ENCODE measurements around the gene ERMARD.
A peak's percentile ranks its signal among the peaks of the same experiment; 100 is the strongest.

ERMARD gene

GRCh38 chr6:169810066-169810989 lies 58.9 kb downstream of the ERMARD start:
- Histone ChIP-seq H3K27ac (ENCODE audit: low read length) (no peak overlapping the region), H3K9me3 (ENCODE audit: control insufficient read depth, insufficient read depth, low read length) (no peaks in the 10 kb centered on the region; the same call in 1 of the 2 replicates), H3K27me3 (ENCODE audit: control insufficient read depth, insufficient read depth, low read length) (peaks cover 3% of the 10 kb centered on the region; the same call in 1 of the 2 replicates), H3K36me3 (ENCODE audit: control insufficient read depth, insufficient read depth, low read length) (no peaks in the 10 kb centered on the region), H3K4me1 (ENCODE audit: control insufficient read depth, insufficient read depth, low read length) (peaks cover 4% of the 10 kb centered on the region; the same call in 1 of the 2 replicates), H3K4me3 (ENCODE audit: low read length) (no peak overlapping the region)
- DNase-seq (ENCODE audit: low read depth, low spot score), result peak; percentile 33
- WGBS (ENCODE audit: insufficient coverage, insufficient read length), result no CpG with 5 or more reads among the region's 18 CpGs

DNA sequence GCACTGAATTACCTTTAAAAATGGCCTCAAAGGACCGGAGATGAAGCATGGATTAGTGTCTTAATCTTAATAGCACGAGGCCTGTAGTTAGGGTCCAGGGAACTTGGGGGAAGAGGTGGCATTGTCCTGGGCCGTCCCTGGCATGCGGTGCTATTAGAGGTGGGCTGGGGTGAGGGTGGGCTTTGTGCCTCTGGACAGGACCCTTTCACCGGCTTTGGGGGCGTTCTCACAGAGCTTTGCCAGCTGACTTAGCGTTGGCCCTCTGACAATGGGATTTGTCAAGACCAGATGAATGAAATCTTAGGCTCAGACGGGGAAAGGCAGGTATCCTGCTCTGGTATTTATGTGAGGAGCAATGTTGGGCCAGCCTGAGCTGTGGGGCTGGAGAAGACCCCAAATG lies 59.6 kb downstream of the ERMARD start:
- no CpG with 5 or more reads among the region's 8 CpGs for WGBS (ENCODE audit: insufficient coverage, insufficient read length)

GRCh38 chr6:169811521-169812256 lies 60.3 kb downstream of the ERMARD start:
- no CpG with 5 or more reads among the region's 18 CpGs for WGBS (ENCODE audit: insufficient coverage, insufficient read length)
- DNase-seq (ENCODE audit: low read depth, low spot score), result no peak

More for the DNA sequence above, 59.6 kb downstream of the ERMARD start:
- no peak overlapping the region for H3K4me3 ChIP-seq (ENCODE audit: low read length)
- no peak for DNase-seq (ENCODE audit: low read depth, low spot score)
- H3K27me3 ChIP-seq (ENCODE audit: control insufficient read depth, insufficient read depth, low read length), result peaks cover 3% of the 10 kb centered on the region; the same call in 1 of the 2 replicates
- no peaks in the 10 kb centered on the region; the same call in 1 of the 2 replicates for H3K9me3 ChIP-seq (ENCODE audit: control insufficient read depth, insufficient read depth, low read length)
- H3K36me3 ChIP-seq (ENCODE audit: control insufficient read depth, insufficient read depth, low read length), result no peaks in the 10 kb centered on the region
- H3K27ac ChIP-seq (ENCODE audit: low read length), result no peak overlapping the region
- H3K4me1 ChIP-seq (ENCODE audit: control insufficient read depth, insufficient read depth, low read length), result peaks cover 4% of the 10 kb centered on the region; the same call in 1 of the 2 replicates

DNA sequence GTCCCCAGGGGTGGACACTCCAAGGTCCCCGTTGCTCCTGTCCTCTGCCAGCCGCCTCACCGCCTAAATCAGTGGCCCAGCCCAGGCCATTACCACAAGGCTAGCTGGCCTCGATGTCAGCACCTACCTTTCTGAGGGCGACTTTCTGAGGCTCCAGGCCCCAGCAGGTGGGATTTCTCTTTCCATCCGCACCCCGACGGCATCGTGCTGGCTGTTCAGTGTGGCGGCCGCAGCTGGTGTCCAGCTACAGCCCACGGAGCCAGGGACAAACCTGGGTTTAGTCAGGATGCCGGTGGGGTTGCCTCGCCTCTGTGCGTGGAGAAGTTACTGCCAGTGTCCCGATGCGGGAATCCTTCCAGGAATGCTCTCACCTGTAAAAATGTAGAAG lies 60.8 kb downstream of the ERMARD start:
- no peak for DNase-seq (ENCODE audit: low read depth, low spot score)
- Histone ChIP-seq H3K36me3 (ENCODE audit: control insufficient read depth, insufficient read depth, low read length) (no peaks in the 10 kb centered on the region), H3K9me3 (ENCODE audit: control insufficient read depth, insufficient read depth, low read length) (no peaks in the 10 kb centered on the region), H3K4me1 (ENCODE audit: control insufficient read depth, insufficient read depth, low read length) (peaks cover 4% of the 10 kb centered on the region; the same call in 1 of the 2 replicates), H3K27ac (ENCODE audit: low read length) (no peak overlapping the region), H3K4me3 (ENCODE audit: low read length) (no peak overlapping the region), H3K27me3 (ENCODE audit: control insufficient read depth, insufficient read depth, low read length) (no peaks in the 10 kb centered on the region)
- WGBS (ENCODE audit: insufficient coverage, insufficient read length), result no CpG with 5 or more reads among the region's 17 CpGs

More at GRCh38 chr6:169811521-169812256, 60.3 kb downstream of the ERMARD start:
- Histone ChIP-seq H3K27me3 (ENCODE audit: control insufficient read depth, insufficient read depth, low read length) (peaks cover under 1% of the 10 kb centered on the region; the same call in 1 of the 2 replicates), H3K4me1 (ENCODE audit: control insufficient read depth, insufficient read depth, low read length) (peaks cover 4% of the 10 kb centered on the region; the same call in 1 of the 2 replicates), H3K27ac (ENCODE audit: low read length) (no peak overlapping the region), H3K9me3 (ENCODE audit: control insufficient read depth, insufficient read depth, low read length) (no peaks in the 10 kb centered on the region), H3K4me3 (ENCODE audit: low read length) (no peak overlapping the region), H3K36me3 (ENCODE audit: control insufficient read depth, insufficient read depth, low read length) (no peaks in the 10 kb centered on the region)

- H3K4me1 ChIP-seq (ENCODE audit: control insufficient read depth, insufficient read depth, low read length), result peaks cover 4% of the 10 kb centered on the region; the same call in 1 of the 2 replicates
- no peaks in the 10 kb centered on the region for H3K9me3 ChIP-seq (ENCODE audit: control insufficient read depth, insufficient read depth, low read length)
- H3K4me3 ChIP-seq (ENCODE audit: low read length), result no peak overlapping the region
- H3K36me3 ChIP-seq (ENCODE audit: control insufficient read depth, insufficient read depth, low read length), result no peaks in the 10 kb centered on the region
- no CpG with 5 or more reads among the region's 11 CpGs for WGBS (ENCODE audit: insufficient coverage, insufficient read length)
- H3K27me3 ChIP-seq (ENCODE audit: control insufficient read depth, insufficient read depth, low read length), result no peaks in the 10 kb centered on the region
- DNase-seq (ENCODE audit: low read depth, low spot score), result no peak
- H3K27ac ChIP-seq (ENCODE audit: low read length), result no peak overlapping the region
These were observed 62.5 kb downstream of the ERMARD start for GRCh38 chr6:169813969-169814368.

DNA sequence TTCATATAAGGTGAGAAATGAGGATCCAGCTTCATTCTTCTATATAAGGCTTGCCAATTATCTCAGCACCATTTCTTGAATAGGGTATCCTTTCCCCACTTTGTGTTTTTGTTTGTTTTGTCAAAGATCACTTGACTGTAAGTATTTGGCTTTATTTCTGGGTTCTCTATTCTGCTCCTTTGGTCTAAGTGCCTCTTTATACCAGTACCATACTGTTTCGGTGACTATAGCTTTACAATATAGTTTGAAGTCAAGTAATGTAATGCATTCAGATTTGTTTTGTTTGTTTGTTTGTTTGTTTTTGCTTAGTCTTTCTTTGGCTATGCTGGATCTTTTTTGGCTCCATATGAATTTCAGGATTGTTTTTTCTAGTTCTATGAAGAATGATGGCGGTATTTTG lies 64.6 kb downstream of the ERMARD start:
- H3K9me3 ChIP-seq (ENCODE audit: control insufficient read depth, insufficient read depth, low read length), result no peaks in the 10 kb centered on the region
- no CpG with 5 or more reads among the region's 2 CpGs for WGBS (ENCODE audit: insufficient coverage, insufficient read length)
- no peaks in the 10 kb centered on the region for H3K27me3 ChIP-seq (ENCODE audit: control insufficient read depth, insufficient read depth, low read length)
- H3K4me1 ChIP-seq (ENCODE audit: control insufficient read depth, insufficient read depth, low read length), result no peaks in the 10 kb centered on the region; the same call in 1 of the 2 replicates
- H3K27ac ChIP-seq (ENCODE audit: low read length), result no peak overlapping the region
- no peaks in the 10 kb centered on the region for H3K36me3 ChIP-seq (ENCODE audit: control insufficient read depth, insufficient read depth, low read length)
- no peak for DNase-seq (ENCODE audit: low read depth, low spot score)
- no peak overlapping the region for H3K4me3 ChIP-seq (ENCODE audit: low read length)

DNA sequence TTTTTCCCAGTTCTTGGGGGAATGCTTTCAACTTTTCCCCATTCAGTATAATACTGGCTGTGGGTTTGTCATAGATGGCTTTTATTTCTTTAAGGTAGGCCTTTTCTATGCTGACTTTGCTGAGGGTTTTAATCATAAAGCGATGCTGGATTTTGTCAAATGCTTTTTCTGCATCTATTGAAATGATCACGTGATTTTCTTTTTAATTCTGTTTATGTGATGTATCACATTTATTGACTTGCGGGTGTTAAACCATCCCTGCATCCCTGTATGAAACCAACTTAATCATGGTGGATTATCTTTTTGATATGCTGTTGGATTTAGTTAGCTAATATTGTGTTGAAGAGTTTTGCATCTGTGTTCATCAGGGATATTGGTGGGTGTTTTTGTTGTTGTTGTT lies 65.6 kb downstream of the ERMARD start:
- no peaks in the 10 kb centered on the region for H3K4me1 ChIP-seq (ENCODE audit: control insufficient read depth, insufficient read depth, low read length)
- H3K4me3 ChIP-seq (ENCODE audit: low read length), result no peak overlapping the region
- no CpG with 5 or more reads among the region's 3 CpGs for WGBS (ENCODE audit: insufficient coverage, insufficient read length)
- no peaks in the 10 kb centered on the region for H3K36me3 ChIP-seq (ENCODE audit: control insufficient read depth, insufficient read depth, low read length)
- H3K9me3 ChIP-seq (ENCODE audit: control insufficient read depth, insufficient read depth, low read length), result no peaks in the 10 kb centered on the region
- no peak for DNase-seq (ENCODE audit: low read depth, low spot score)
- H3K27ac ChIP-seq (ENCODE audit: low read length), result no peak overlapping the region
- no peaks in the 10 kb centered on the region for H3K27me3 ChIP-seq (ENCODE audit: control insufficient read depth, insufficient read depth, low read length)

GRCh38 chr6:169820358-169820757 lies 68.9 kb downstream of the ERMARD start:
- no peaks in the 10 kb centered on the region for H3K9me3 ChIP-seq (ENCODE audit: control insufficient read depth, insufficient read depth, low read length)
- H3K36me3 ChIP-seq (ENCODE audit: control insufficient read depth, insufficient read depth, low read length), result no peaks in the 10 kb centered on the region
- no peak overlapping the region for H3K4me3 ChIP-seq (ENCODE audit: low read length)
- no peaks in the 10 kb centered on the region for H3K27me3 ChIP-seq (ENCODE audit: control insufficient read depth, insufficient read depth, low read length)
- no peak for DNase-seq (ENCODE audit: low read depth, low spot score)
- H3K4me1 ChIP-seq (ENCODE audit: control insufficient read depth, insufficient read depth, low read length), result no peaks in the 10 kb centered on the region
- H3K27ac ChIP-seq (ENCODE audit: low read length), result no peak overlapping the region
- no CpG with 5 or more reads among the region's 2 CpGs for WGBS (ENCODE audit: insufficient coverage, insufficient read length)

DNA sequence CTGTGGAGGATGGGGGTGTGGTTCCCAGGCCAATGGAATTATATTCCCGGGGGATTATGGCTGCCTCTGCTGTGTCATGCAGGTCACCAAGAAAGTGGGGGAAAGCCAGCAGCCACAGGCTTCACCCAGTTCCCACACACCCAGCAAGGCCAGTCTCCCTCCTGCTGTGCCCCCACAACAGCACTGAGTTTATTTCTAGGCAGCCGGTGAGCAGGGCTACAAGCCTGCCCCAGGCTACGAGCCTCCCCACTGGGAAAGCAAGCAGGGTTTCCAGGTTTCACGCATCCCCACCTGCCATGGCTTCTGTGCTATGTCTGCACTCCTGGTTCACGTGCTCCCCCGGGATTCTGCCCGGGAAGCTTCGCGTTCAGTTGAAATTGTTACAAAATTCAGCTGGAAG lies 72.6 kb downstream of the ERMARD start:
- H3K4me1 ChIP-seq (ENCODE audit: control insufficient read depth, insufficient read depth, low read length), result no peaks in the 10 kb centered on the region
- WGBS (ENCODE audit: insufficient coverage, insufficient read length), result no CpG with 5 or more reads among the region's 9 CpGs
- H3K4me3 ChIP-seq (ENCODE audit: low read length), result no peak overlapping the region
- no peaks in the 10 kb centered on the region for H3K36me3 ChIP-seq (ENCODE audit: control insufficient read depth, insufficient read depth, low read length)
- no peak for DNase-seq (ENCODE audit: low read depth, low spot score)
- H3K27me3 ChIP-seq (ENCODE audit: control insufficient read depth, insufficient read depth, low read length), result no peaks in the 10 kb centered on the region
- H3K27ac ChIP-seq (ENCODE audit: low read length), result no peak overlapping the region
- no peaks in the 10 kb centered on the region for H3K9me3 ChIP-seq (ENCODE audit: control insufficient read depth, insufficient read depth, low read length)

GRCh38 chr6:169824848-169825557 lies 73.6 kb downstream of the ERMARD start:
- H3K27me3 ChIP-seq (ENCODE audit: control insufficient read depth, insufficient read depth, low read length), result no peaks in the 10 kb centered on the region
- no peak for DNase-seq (ENCODE audit: low read depth, low spot score)
- no peaks in the 10 kb centered on the region for H3K4me1 ChIP-seq (ENCODE audit: control insufficient read depth, insufficient read depth, low read length)
- no peaks in the 10 kb centered on the region for H3K9me3 ChIP-seq (ENCODE audit: control insufficient read depth, insufficient read depth, low read length)
- H3K36me3 ChIP-seq (ENCODE audit: control insufficient read depth, insufficient read depth, low read length), result no peaks in the 10 kb centered on the region
- H3K4me3 ChIP-seq (ENCODE audit: low read length), result no peak overlapping the region
- H3K27ac ChIP-seq (ENCODE audit: low read length), result no peak overlapping the region
- no CpG with 5 or more reads among the region's 15 CpGs for WGBS (ENCODE audit: insufficient coverage, insufficient read length)
